Caki2 (cell line): ENCODE data around the gene PBX1. TPM values are rescaled to one million over a fixed set of nuclear protein-coding genes. Genes with fewer than 3 reads are reported as not detected.

Experiments
- DNase-seq: peaks from one replicate; pipeline ENCODE4 v3.0.0-alpha.2; 2015; ENCODE audit warnings: low read depth
- in situ Hi-C: cut with HindIII; loops from 2 replicates; pipeline ENCODE4 v1.10.0; 2016; ENCODE audit warnings: low sequenced_read_pairs, low pct_unique_long_range_greater_than_20kb, mixed read lengths
- total RNA-seq: library from RNA; depleted of rRNA; stranded (reverse); fragments of >200 nt; shearing (Covaris generic); gene quantifications from 2 replicates; pipeline ENCODE4 v1.2.3, GENCODE V29; 2014; ENCODE audit warnings: low replicate concordance

The PBX1 gene
- total RNA-seq, 1 experiment from 2014 or later = 9.6 TPM

DNA sequence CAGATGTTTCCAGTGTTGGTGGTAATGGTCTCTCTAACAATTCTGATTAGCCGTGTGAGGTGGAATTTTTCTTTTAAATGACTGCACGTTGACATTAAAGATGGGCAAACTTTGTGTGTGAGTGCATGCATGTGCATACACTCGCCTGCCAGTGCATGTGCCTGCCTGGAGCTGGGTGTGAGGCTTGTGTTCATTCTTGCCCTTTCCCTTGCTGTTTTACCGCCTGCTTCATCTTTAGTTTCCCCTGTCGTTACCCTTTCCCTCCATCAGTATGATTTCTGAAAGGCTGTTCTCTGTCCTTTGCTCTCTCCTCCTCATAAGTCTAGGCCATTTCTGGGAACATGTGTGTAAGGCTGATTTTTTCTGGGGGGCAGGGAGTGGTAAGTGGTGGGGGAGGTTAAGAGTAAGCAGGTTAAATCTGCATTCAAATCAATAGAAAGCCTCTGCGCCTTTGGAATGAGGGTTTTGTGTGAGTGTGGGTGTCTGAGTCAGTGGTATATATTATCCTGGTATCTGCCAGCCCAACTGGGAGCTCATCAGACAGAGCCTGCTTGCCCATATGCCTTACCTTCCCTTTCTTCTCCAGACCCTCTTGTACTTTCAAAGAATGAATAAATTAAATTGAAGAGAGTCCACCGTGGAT, 112.5 kb downstream of the PBX1 start:
- no peak for DNase-seq
- in situ Hi-C loops = no loop called here

DNA sequence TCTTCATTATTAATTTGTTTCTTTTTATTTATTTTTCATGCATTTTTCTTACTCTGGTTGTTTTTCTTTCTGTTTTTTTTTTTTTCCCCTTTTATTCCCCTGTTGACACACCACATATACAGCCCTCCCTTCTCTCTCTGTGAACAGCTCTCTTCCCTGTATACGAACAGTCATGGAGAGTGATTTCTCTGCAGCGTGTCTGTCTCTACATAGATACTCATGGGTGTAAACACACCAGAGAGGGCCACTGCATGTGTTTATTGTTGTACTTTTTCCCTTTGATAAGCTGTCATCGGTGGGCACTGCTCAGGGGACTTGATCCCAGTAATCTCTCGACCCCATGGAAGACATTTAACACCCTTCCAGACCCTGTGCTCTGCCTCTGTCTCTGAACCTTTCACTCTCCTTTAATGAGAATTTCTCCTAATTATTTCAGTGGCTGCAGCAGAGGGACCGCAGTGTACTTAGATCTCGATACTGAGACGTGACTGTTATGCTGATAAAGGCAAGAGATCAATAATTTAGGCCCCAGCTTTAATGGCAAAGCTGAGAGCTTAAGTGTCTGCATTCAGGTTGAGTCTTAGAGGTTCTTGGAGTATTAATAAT, 113.1 kb downstream of the PBX1 start:
- in situ Hi-C loops = no loop called here
- no peak for DNase-seq

DNA sequence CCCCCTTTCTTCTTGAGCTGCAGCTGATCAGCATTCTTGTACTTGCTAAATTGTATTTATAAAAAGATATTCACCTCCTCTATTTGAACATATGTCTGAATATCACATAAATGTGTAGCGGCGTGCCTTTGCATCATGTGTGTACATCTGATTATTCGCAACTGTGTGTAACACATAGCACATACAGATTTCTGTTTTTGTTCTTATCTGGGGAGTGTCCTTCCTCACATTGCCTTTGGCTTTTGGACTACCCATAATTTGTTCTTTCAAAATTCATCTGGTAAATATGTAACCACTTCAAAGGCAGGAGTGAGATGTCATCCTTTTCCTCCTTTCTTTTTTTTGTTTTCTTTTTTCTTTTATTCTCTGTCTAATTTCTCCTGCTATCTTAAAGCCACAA, 113.6 kb downstream of the PBX1 start:
- DNase-seq = no peak
- in situ Hi-C loops = no loop called here

GRCh38 chr1:164673584-164674214, 114.7 kb downstream of the PBX1 start:
- no peak for DNase-seq
- in situ Hi-C loops = no loop called here

DNA sequence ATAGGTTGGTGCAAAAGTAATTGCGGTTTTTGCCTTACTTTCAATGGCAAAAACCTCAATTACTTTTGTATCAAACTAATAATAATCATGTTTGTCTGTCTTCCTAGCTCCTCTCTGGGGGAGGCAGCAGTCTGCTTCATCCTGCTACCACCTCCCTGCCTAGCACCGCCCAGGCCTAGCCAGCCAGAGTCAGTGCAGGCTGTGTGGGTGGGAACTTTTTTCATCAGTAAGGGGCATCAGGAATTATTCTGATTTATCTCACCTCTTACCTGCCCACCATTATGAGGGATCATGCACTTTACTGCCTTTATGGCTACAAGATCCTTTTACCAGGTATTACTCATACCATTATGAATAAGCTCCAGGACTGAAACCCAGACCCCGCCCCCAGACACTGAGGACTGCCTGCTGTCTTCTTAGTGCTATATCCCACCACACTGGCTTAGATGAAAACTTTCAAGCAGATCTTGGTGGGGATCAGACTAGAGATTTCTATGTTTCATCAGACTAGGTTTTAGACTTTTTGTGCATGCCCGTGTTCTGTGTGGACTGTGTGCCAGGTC, 116.4 kb downstream of the PBX1 start:
- in situ Hi-C loops = no loop called here
- no peak for DNase-seq

- in situ Hi-C loops = no loop called here
- DNase-seq = no peak
Observed at GRCh38 chr1:164678136-164678700, 119.2 kb downstream of the PBX1 start.

DNA sequence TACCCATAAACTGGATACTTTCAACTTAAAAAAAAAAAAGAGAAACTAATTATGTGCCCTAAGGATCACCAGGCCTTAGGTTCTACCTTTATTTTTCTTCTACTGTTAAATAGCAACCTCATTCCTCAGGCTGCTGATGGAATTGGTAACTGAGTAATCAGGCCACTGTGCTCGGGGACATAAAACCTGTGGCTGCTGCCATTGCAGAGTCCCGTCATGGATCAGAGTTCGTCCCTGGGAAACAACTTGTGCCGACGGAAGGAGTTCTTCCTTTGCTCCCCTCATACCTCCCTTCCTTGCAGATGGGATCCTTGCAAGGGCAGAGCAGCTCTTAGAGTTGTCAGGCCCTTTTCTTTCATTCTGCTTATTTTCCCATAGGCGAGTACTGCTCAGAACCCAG, 123.6 kb downstream of the PBX1 start:
- no peak for DNase-seq
- in situ Hi-C loops = no loop called here

GRCh38 chr1:164683235-164683634, 124.3 kb downstream of the PBX1 start:
- no peak for DNase-seq
- in situ Hi-C loops = no loop called here

- in situ Hi-C loops = no loop called here
- DNase-seq = no peak
Observed at GRCh38 chr1:164685266-164686035, 126.5 kb downstream of the PBX1 start.

- in situ Hi-C loops = no loop called here
- DNase-seq = no peak
Observed at GRCh38 chr1:164687777-164688176, 128.8 kb downstream of the PBX1 start.

DNA sequence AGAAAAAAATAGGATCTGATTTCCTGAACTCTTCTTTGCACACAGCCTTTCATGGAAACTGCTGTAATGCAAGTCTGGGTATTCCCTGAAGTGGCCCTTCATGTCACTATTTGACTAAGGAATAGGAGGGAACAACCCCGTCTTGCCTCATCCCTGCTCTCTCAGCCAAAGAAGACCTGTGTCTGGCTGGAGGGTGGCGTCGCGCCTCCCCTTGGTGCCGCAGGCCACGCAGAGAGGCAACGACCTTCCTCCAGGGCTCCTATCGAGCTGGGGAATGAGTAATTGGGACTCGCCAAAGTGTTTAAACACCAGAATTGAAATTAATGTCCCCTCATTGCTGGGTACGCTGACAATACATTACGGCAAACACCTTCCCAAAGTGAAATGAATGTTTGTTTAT, 129.8 kb downstream of the PBX1 start:
- DNase-seq = no peak
- in situ Hi-C loops = no loop called here

DNA sequence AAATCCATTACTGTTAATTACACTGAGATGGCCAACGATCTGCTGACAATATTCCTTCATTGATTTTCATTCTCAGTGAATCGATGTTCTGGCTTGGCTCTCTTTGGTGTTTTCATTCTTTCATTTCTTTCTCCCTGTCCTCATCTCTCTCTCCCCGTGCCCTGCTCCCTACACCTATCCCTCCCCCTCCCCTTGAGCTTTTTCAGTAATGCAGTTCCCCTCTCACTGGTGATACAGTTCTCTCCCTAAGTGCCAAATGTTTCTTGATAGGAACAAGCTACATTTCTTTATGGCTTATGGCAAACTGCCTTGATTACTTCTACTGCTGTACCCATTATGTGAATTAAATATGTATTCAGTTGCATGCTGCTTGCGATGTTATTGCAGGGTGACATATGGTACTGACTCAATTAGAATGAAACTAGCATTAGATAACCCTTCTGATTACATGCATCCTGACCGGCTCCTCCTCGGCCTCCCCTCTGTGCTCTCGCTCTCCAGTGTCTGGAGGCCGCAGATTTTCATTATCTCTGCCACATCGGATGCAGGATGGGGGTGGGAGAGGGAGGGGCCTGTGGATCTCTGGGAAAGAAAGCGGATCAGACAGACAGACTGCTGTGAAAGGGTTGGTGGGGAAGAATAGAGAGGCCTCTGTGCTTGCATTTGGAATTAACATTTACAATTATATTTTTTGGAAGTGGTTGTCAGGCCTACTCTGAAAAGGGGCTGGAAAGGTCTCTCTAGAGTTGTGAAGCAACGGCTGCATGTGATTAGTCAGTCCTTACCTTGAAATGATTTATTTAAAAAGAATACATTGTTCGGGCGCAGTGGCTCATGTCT, 130.9 kb downstream of the PBX1 start:
- in situ Hi-C loops = no loop called here
- no peak for DNase-seq

- no peak for DNase-seq
- in situ Hi-C loops = no loop called here
Observed at GRCh38 chr1:164692420-164692819, 133.4 kb downstream of the PBX1 start.

GRCh38 chr1:164693564-164694359, 134.8 kb downstream of the PBX1 start:
- DNase-seq = no peak
- in situ Hi-C loops = no loop called here

DNA sequence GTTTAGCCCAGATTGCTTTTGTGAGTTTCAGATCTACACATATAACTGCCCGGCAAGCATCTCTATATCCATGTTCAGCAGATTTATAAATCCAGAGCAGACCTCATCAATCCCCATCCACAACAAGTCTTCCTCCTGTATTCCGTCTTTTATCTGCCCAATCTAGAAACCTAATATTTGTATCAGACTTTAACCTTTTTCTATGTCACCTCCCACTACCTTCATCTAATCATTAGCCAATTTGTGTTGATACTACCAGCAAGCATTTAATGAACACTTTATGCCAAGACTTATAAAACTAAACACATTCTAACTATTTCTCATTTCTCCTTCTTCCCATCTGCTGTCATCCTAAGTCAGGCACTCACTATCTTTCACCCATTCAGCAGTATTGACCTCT, 135.5 kb downstream of the PBX1 start:
- in situ Hi-C loops = no loop called here
- no peak for DNase-seq

GRCh38 chr1:164695956-164696665, 137.1 kb downstream of the PBX1 start:
- in situ Hi-C loops = no loop called here

More at GRCh38 chr1:164695956-164696665, 137.1 kb downstream of the PBX1 start:
- no peak for DNase-seq
